Measurements from ENCODE around the gene HEBP2. TPM values are rescaled to one million over a fixed set of nuclear protein-coding genes. Genes with fewer than 3 reads are reported as not detected.
A peak's percentile ranks its signal among the peaks of the same experiment; 100 is the strongest.

Gene HEBP2
- total and polyA plus RNA-seq, 2 of the 13 experiments (the other 11 are each of a cell fraction or from before 2014, with no cell fraction given): 16.0 to 72.8 TPM

DNA sequence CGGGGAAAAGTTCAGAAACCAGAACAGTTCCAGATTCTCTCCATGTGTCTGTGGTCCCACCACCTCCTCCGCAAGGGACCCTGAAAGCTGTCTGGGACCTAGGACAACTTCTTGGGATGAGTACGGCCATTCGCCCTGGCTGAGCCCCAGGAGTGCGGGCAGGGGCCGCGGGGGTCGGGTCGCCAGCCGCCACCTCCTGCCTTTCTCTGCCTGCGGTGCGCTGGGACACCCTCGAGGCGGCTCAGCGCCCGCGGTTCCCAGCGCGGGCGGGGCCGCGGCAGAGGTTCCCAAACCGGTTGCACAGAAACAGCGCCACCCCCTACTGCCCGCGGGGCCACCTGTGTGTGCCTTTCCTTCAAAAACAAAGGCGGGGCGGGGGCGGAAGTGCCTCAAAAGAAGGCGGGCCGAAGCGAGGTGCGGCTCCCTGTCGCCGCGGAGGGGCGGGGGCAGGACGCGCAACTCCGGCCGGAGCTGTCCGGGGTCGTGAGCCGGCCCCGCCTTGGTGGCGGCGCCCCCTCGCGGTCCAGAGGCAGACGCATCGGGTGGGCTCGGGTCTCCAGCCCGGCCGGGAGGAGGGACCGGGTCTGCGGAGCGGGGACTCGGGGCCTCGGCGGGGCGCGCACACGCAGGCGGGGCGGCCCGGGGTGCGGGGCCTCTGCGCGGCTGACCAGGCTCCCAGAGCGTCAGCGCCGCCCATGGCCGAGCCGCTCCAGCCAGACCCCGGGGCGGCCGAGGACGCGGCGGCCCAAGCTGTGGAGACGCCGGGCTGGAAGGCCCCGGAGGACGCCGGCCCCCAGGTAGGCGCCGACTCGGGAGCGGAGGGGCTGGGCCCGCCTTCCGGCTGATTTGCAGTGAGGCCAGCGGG, at the start of gene HEBP2 (continued):
- peak; percentile 99 for TF ChIP-seq ZSCAN31 (CRISPR knock-in tag; IDR thresholded peaks at IDR 0.05; ENCODE audit: low read depth)
- no peak for TF ChIP-seq CBX2 (IDR thresholded peaks at IDR 0.05; ENCODE audit: low read depth, low read length)
- TF ChIP-seq CBX2 (CRISPR knock-in tag; IDR thresholded peaks at IDR 0.05; ENCODE audit: low read depth): 0 out of 2 replicates have a peak, but pooled peaks have one; percentile 40
- TF ChIP-seq, protein P1, sequence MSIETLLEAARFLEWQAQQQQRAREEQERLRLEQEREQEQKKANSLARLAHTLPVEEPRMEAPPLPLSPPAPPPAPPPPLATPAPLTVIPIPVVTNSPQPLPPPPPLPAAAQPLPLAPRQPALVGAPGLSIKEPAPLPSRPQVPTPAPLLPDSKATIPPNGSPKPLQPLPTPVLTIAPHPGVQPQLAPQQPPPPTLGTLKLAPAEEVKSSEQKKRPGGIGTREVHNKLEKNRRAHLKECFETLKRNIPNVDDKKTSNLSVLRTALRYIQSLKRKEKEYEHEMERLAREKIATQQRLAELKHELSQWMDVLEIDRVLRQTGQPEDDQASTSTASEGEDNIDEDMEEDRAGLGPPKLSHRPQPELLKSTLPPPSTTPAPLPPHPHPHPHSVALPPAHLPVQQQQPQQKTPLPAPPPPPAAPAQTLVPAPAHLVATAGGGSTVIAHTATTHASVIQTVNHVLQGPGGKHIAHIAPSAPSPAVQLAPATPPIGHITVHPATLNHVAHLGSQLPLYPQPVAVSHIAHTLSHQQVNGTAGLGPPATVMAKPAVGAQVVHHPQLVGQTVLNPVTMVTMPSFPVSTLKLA (IDR thresholded peaks at IDR 0.05): peak; percentile 43
- TF ChIP-seq MAZ (IDR thresholded peaks at IDR 0.05; ENCODE audit: borderline replicate concordance, low read depth, low read length): peak; percentile 97
- peak; percentile 99 for TF ChIP-seq MAZ (CRISPR knock-in tag; IDR thresholded peaks at IDR 0.05; ENCODE audit: low read depth)
- no peak; the same call in 1 of the 2 replicates for TF ChIP-seq HMG20A (CRISPR knock-in tag; IDR thresholded peaks at IDR 0.05; ENCODE audit: borderline replicate concordance)
- peak; percentile 54 for TF ChIP-seq ZNF724P (CRISPR knock-in tag; IDR thresholded peaks at IDR 0.05; ENCODE audit: borderline replicate concordance)
- no peak; the same call in none of the 2 replicates for TF ChIP-seq ATF7-NPFF (CRISPR knock-in tag; IDR thresholded peaks at IDR 0.05; ENCODE audit: low read depth)
- TF ChIP-seq MAFK (conservative IDR thresholded peaks at IDR 0.05 in 1 of 2, IDR thresholded peaks at IDR 0.05 in 1 of 2; ENCODE audit: low read length in 2 of 2): no peak
- TF ChIP-seq FOXK2 (IDR thresholded peaks at IDR 0.05): peak; percentile 14; the same call in 1 of the 2 replicates
- peak; percentile 91 for TF ChIP-seq REPIN1 (CRISPR knock-in tag; IDR thresholded peaks at IDR 0.05; ENCODE audit: borderline replicate concordance, low read depth)
- TF ChIP-seq FOXA3 (CRISPR knock-in tag; IDR thresholded peaks at IDR 0.05): peak; percentile 77
- peak; percentile 81 for TF ChIP-seq ARID4A (CRISPR knock-in tag; IDR thresholded peaks at IDR 0.05; ENCODE audit: borderline replicate concordance)
- TF ChIP-seq ZNF781 (CRISPR knock-in tag; IDR thresholded peaks at IDR 0.05; ENCODE audit: borderline replicate concordance, not compliant biosample characterization): no peak
- no peak for TF ChIP-seq HOXA9 (CRISPR knock-in tag; IDR thresholded peaks at IDR 0.05; ENCODE audit: borderline replicate concordance)
- peak; percentile 81; the same call in 1 of the 2 replicates for TF ChIP-seq ZNF773 (CRISPR knock-in tag; IDR thresholded peaks at IDR 0.05; ENCODE audit: borderline replicate concordance)
- TF ChIP-seq GLI4 (CRISPR knock-in tag; IDR thresholded peaks at IDR 0.05; ENCODE audit: borderline replicate concordance): no peak
- TF ChIP-seq ZNF136 (CRISPR knock-in tag; IDR thresholded peaks at IDR 0.05; ENCODE audit: low read depth): 0 out of 2 replicates have a peak, but pooled peaks have one; percentile 51
- TF ChIP-seq ZNF17 (CRISPR knock-in tag; IDR thresholded peaks at IDR 0.05): no peak
